ENCODE results near the gene KIF19.
A peak's percentile ranks its signal among the peaks of the same experiment; 100 is the strongest.

GRCh38 chr17:74361230-74362068, 35.4 kb downstream of the KIF19 start, which contains the start of gene BTBD17:
- TF ChIP-seq CTCF (IDR thresholded peaks at IDR 0.05) (peak in 3 of 4 experiments; percentile 55 to 80 (median 60)), POLR2A (IDR thresholded peaks at IDR 0.05) (no peak), POLR2AphosphoS5 (IDR thresholded peaks at IDR 0.05) (no peak), EP300 (IDR thresholded peaks at IDR 0.05) (no peak)
